K562 (cell line): Measurements from ENCODE around the gene DYNC1I1. TPM values are rescaled to one million over a fixed set of nuclear protein-coding genes. Genes with fewer than 3 reads are reported as not detected.

ENCODE experiments used
- ATAC-seq: fragments of 200-7000 bp; cut with Tn5 transposase; 3 replicates; pipeline ENCODE4 v1.9.1; 2020; ENCODE audit warnings: moderate library complexity
- BruUV-seq: library from RNA; stranded (reverse); fragments of 400-500 nt; replicated peaks from 2 replicates; lab custom pipeline; 2021; lab: Mats Ljungman, UMichigan
- CTCF ChIA-PET: fragments of 300-600 bp; formaldehyde crosslinking; extraction: SDS; loops from one replicate; lab custom pipeline; 2021; ENCODE audit warnings: low intra/inter-chr PET ratio; lab: Yijun Ruan, JAX
- POLR2A ChIA-PET: fragments of 300-600, 350-650 bp; sonication (Branson Sonifier 250); formaldehyde crosslinking; extraction: SDS; loops from one replicate; lab custom pipeline; 2021; ENCODE audit warnings: antibody characterized with exemption, inconsistent platforms; lab: Yijun Ruan, JAX
- DNase-seq, 4 experiments: peaks; one replicate each; pipeline versions ENCODE4 v3.0.0 to v3.0.0-alpha.2; 2011 to 2018; ENCODE audit warnings: low spot score in 3 of 4, mixed read lengths in 3 of 4; ENCODE audit errors: extremely low read depth in 1 of 4
- FAIRE-seq: peaks from 2 replicates; lab custom pipeline; 2011; peaks lifted over from hg19 to GRCh38; lab: Jason Lieb, UNC
- H2AFZ ChIP-seq: 2 replicates; pipeline ENCODE4 v1.6.0; 2011; ENCODE audit warnings: low read depth, low read length, control low read depth, inconsistent platforms
- H3K27ac ChIP-seq: fragments of 200-600 bp; 3 replicates; pipeline ENCODE4 v1.8.0; 2011; ENCODE audit warnings: low read depth, mild to moderate bottlenecking, control low read depth, inconsistent platforms, low read length, moderate library complexity, mixed read lengths; ENCODE audit errors: extremely low read depth
- H3K27me3 ChIP-seq, 2 experiments: fragments of 300-600 bp in 1 of 2; 2 replicates in 1 of 2; 3 replicates in 1 of 2; pipeline versions ENCODE4 v1.6.0 to v1.8.0; 2011; ENCODE audit warnings: inconsistent platforms in 2 of 2, low read length in 2 of 2, mild to moderate bottlenecking in 1 of 2, mixed read lengths in 1 of 2, moderate library complexity in 1 of 2; ENCODE audit not compliant: control insufficient read depth in 2 of 2, insufficient read depth in 2 of 2
- H3K36me3 ChIP-seq: fragments of 300-600 bp; 3 replicates; pipeline ENCODE4 v1.8.0; 2011; ENCODE audit warnings: mild to moderate bottlenecking, low read length, inconsistent platforms; ENCODE audit not compliant: control insufficient read depth, insufficient read depth
- H3K4me1 ChIP-seq, 2 experiments: fragments of 200-600 bp in 1 of 2; replicated peaks in 1 of 2; 2 replicates in 1 of 2; 3 replicates in 1 of 2; pipeline versions ENCODE4 v1.5.1 to v1.8.0; 2011; ENCODE audit warnings: inconsistent platforms in 2 of 2, low read length in 2 of 2, mild to moderate bottlenecking in 1 of 2, mixed read lengths in 1 of 2, moderate library complexity in 1 of 2; ENCODE audit not compliant: control insufficient read depth in 2 of 2, insufficient read depth in 2 of 2
- H3K4me2 ChIP-seq: 2 replicates; pipeline ENCODE4 v1.6.1; 2011; ENCODE audit warnings: low read length, control low read depth, inconsistent platforms, mixed read lengths; ENCODE audit not compliant: insufficient read depth
- H3K4me3 ChIP-seq: fragments of 200-600 bp; sonication (generic), shearing (Covaris generic); 2 replicates; pipeline ENCODE4 v1.5.1; 2016; ENCODE audit warnings: control low read depth, inconsistent platforms
- H3K79me2 ChIP-seq: fragments of 200-600 bp; 3 replicates; pipeline ENCODE4 v1.8.0; 2011; ENCODE audit warnings: low read length, inconsistent platforms; ENCODE audit not compliant: control insufficient read depth, insufficient read depth
- H3K9ac ChIP-seq, 2 experiments: 2 replicates each; pipeline versions ENCODE4 v1.6.0 to v1.6.1; 2011; ENCODE audit warnings: low read depth in 2 of 2, low read length in 2 of 2, control low read depth in 1 of 2, inconsistent platforms in 1 of 2, mild to moderate bottlenecking in 1 of 2, mixed read lengths in 1 of 2; ENCODE audit not compliant: insufficient read depth in 1 of 2
- H3K9me1 ChIP-seq: one replicate; pipeline ENCODE4 v1.6.0; 2011; ENCODE audit warnings: inconsistent platforms, mild to moderate bottlenecking, low read length, moderate library complexity; ENCODE audit not compliant: control insufficient read depth, insufficient read depth
- H3K9me3 ChIP-seq: replicated peaks from 2 replicates; pipeline ENCODE4 v1.5.1; 2011; ENCODE audit warnings: low read depth, low read length, inconsistent platforms; ENCODE audit not compliant: control insufficient read depth, insufficient read depth
- H4K20me1 ChIP-seq: replicated peaks from 2 replicates; pipeline ENCODE4 v1.6.1; 2011; ENCODE audit warnings: low read length, inconsistent platforms, mixed read lengths; ENCODE audit not compliant: control insufficient read depth, insufficient read depth
- CHD1 ChIP-seq: fragments of 200-600 bp; sonication (generic); IDR thresholded peaks from one replicate; pipeline ENCODE4 v1.6.1; 2012; ENCODE audit warnings: mild to moderate bottlenecking, moderate library complexity, low read length, inconsistent platforms
- CHD7 ChIP-seq: fragments of 200-600 bp; sonication (generic); IDR thresholded peaks from one replicate; pipeline ENCODE4 v1.6.1; 2012; ENCODE audit warnings: mild to moderate bottlenecking, low read depth, low read length, inconsistent platforms
- ETV6 ChIP-seq, 3 experiments: fragments of 150-350 bp in 1 of 3; sonication (generic) in 1 of 3; formaldehyde crosslinking in 1 of 3; IDR thresholded peaks; 2 replicates each; pipeline versions ENCODE4 v1.6.1 to v1.8.0; 2014 to 2022; ENCODE audit warnings: borderline replicate concordance in 2 of 3, low read depth in 2 of 3, antibody characterized with exemption in 1 of 3, low read length in 1 of 3, mild to moderate bottlenecking in 1 of 3, missing genetic modification reagents in 1 of 3
- MAZ ChIP-seq, 2 experiments: fragments of 450-650 bp in 1 of 2; sonication (generic) in 1 of 2; formaldehyde crosslinking; IDR thresholded peaks in 1 of 2; conservative IDR thresholded peaks in 1 of 2; 2 replicates each; pipeline versions ENCODE4 v1.4.0 to v1.5.0; 2020; ENCODE audit warnings: mild to moderate bottlenecking in 1 of 2, missing genetic modification reagents in 1 of 2
- SMAD4 ChIP-seq: fragments of 250-450 bp; sonication (Bioruptor Pico); conservative IDR thresholded peaks from 2 replicates; pipeline ENCODE4 v1.8.0; 2021; ENCODE audit warnings: inconsistent platforms, mild to moderate bottlenecking, moderate library complexity
- TFAM ChIP-seq: fragments of 250-450 bp; sonication (Bioruptor Pico); conservative IDR thresholded peaks from 2 replicates; pipeline ENCODE4 v1.5.0; 2021; ENCODE audit warnings: mild to moderate bottlenecking, moderate library complexity
- ZNF449 ChIP-seq: fragments of 250-450 bp; sonication (Bioruptor Pico); IDR thresholded peaks from 2 replicates; pipeline ENCODE4 v1.8.0; 2022; ENCODE audit warnings: moderate library complexity, mild to moderate bottlenecking, inconsistent platforms
- WGBS: fragments of 100-300 bp; shearing (Covaris generic); methylation state at CpG from one replicate; pipeline ENCODE4 v1.1.6; 2016; ENCODE audit warnings: low coverage, mixed read lengths; ENCODE audit not compliant: insufficient coverage; ENCODE audit errors: missing lambda C conversion rate; 5-methylcytosine and 5-hydroxymethylcytosine counted together
- in situ Hi-C: fragments of 300-500 bp; cut with MboI; formaldehyde crosslinking; loops from 4 replicates; pipeline ENCODE4 v1.15.0; 2018; ENCODE audit warnings: inconsistent platforms, mixed read lengths
- intact Hi-C: fragments of 100-400 bp; cut with micrococcal nuclease; formaldehyde crosslinking; loops from 2 replicates; pipeline ENCODE4 v1.14.2; 2022
- polyA plus RNA-seq, 8 experiments: library from polyadenylated mRNA; depleted of rRNA in 4 of 8; stranded (reverse) in 5 of 8; unstranded in 3 of 8; fragments of >200 nt; fragmentation: Nextera tagmentation in 2 of 8; fragmentation: Illumina TruSeq in 1 of 8; extraction: Ambion mirVana in 2 of 8; extraction: Trizol in 1 of 8; gene quantifications; 2 replicates each; pipeline versions ENCODE4 v1.2.1 to v1.2.3, GENCODE V29; 2011 to 2014; ENCODE audit warnings: inconsistent platforms in 1 of 8, missing spikeins in 1 of 8
- total RNA-seq, 7 experiments: library from RNA; depleted of rRNA in 6 of 7; stranded (reverse); fragments of >200 nt in 6 of 7; fragmentation: Illumina TruSeq in 2 of 7; extraction: Trizol in 2 of 7; gene quantifications; 2 replicates each; pipeline versions ENCODE4 v1.2.1 to v1.2.3, GENCODE V29; 2011 to 2021; ENCODE audit warnings: low replicate concordance in 1 of 7

The DYNC1I1 gene
- total and polyA plus RNA-seq, 9 of the 15 experiments (the other 6 are each of a cell fraction or from before 2014, with no cell fraction given) = 0.22 to 1.5 (median 0.44) TPM

- POLR2A ChIA-PET = no interaction called here
Observed at GRCh38 chr7:96143495-96144259, 371.3 kb downstream of the DYNC1I1 start.

More at GRCh38 chr7:96143495-96144259, 371.3 kb downstream of the DYNC1I1 start:
- H4K20me1 ChIP-seq = no peaks in the 10 kb centered on the region
- H3K9ac ChIP-seq = no peak overlapping the region
- CTCF ChIA-PET = no interaction called here
- intact Hi-C loops = no loop called here
- no peak for TF ChIP-seq CHD7
- no peak for TF ChIP-seq ETV6 (IDR thresholded peaks at IDR 0.05; ENCODE audit: borderline replicate concordance in 1 of 2, low read depth in 2 of 2, low read length in 1 of 2)
- no peak for TF ChIP-seq ETV6 (CRISPR knock-in tag; IDR thresholded peaks at IDR 0.05; ENCODE audit: borderline replicate concordance)
- no peak for TF ChIP-seq ZNF449 (CRISPR knock-in tag)
- TF ChIP-seq TFAM = no peak
- TF ChIP-seq CHD1 = no peak
- TF ChIP-seq SMAD4 (CRISPR knock-in tag) = no peak
- no peak for TF ChIP-seq MAZ (CRISPR knock-in tag; conservative IDR thresholded peaks at IDR 0.05 in 1 of 2, IDR thresholded peaks at IDR 0.05 in 1 of 2)
- no peaks in the 10 kb centered on the region for H3K4me1 ChIP-seq
- DNase-seq = no peak
- H3K9me1 ChIP-seq = no peaks in the 10 kb centered on the region
- H3K79me2 ChIP-seq = no peaks in the 10 kb centered on the region
- no peak overlapping the region for H3K27ac ChIP-seq
- H3K36me3 ChIP-seq = peaks cover 51% of the 10 kb centered on the region; the same call in 2 of the 3 replicates
- H2AFZ ChIP-seq = no peak overlapping the region
- 93% methylated on average over 1 of the region's 1 CpG for WGBS
- no peak overlapping the region for H3K4me2 ChIP-seq
- no peak for FAIRE-seq
- ATAC-seq = no peak
- no TSS peak for BruUV-seq
- no peaks in the 10 kb centered on the region for H3K27me3 ChIP-seq
- in situ Hi-C loops = no loop called here
- no peak overlapping the region for H3K4me3 ChIP-seq
- no peaks in the 10 kb centered on the region for H3K9me3 ChIP-seq
